H9 (cell line): ENCODE measurements around the gene TMEM221. TPM values are rescaled to one million over a fixed set of nuclear protein-coding genes. Genes with fewer than 3 reads are reported as not detected.

ENCODE experiments used
- DNase-seq: peaks from one replicate; pipeline ENCODE4 v3.0.0-alpha.2; 2017
- H2AFZ ChIP-seq: one replicate; pipeline ENCODE4 v1.6.1; 2013; ENCODE audit warnings: mild to moderate bottlenecking, low read length, control low read depth, moderate library complexity
- H2AK5ac ChIP-seq: 2 replicates; pipeline ENCODE4 v1.6.1; 2013; ENCODE audit warnings: low read length, control low read depth, mixed read lengths; ENCODE audit not compliant: insufficient read length
- H2BK120ac ChIP-seq: one replicate; pipeline ENCODE4 v1.6.1; 2013; ENCODE audit warnings: low read depth, mild to moderate bottlenecking, low read length, control low read depth, inconsistent platforms; ENCODE audit not compliant: poor library complexity, severe bottlenecking
- H2BK12ac ChIP-seq: 2 replicates; pipeline ENCODE4 v1.6.1; 2013; ENCODE audit warnings: low read length, control low read depth, mixed read lengths, low read depth; ENCODE audit not compliant: insufficient read length
- H2BK15ac ChIP-seq: 2 replicates; pipeline ENCODE4 v1.6.1; 2013; ENCODE audit warnings: low read depth, low read length, control low read depth
- H2BK20ac ChIP-seq: one replicate; pipeline ENCODE4 v1.6.1; 2013; ENCODE audit warnings: low read depth, mild to moderate bottlenecking, low read length, control low read depth, inconsistent platforms; ENCODE audit not compliant: poor library complexity, severe bottlenecking
- H2BK5ac ChIP-seq: 2 replicates; pipeline ENCODE4 v1.6.1; 2013; ENCODE audit warnings: low read length, control low read depth, mixed read lengths; ENCODE audit not compliant: insufficient read length
- H3K14ac ChIP-seq: 2 replicates; pipeline ENCODE4 v1.6.1; 2013; ENCODE audit warnings: low read length, control low read depth; ENCODE audit not compliant: insufficient read depth
- H3K18ac ChIP-seq: 2 replicates; pipeline ENCODE4 v1.6.1; 2013; ENCODE audit warnings: low read depth, mild to moderate bottlenecking, mixed read lengths, low read length, control low read depth; ENCODE audit not compliant: insufficient read length
- H3K23ac ChIP-seq: 2 replicates; pipeline ENCODE4 v1.6.1; 2013; ENCODE audit warnings: low read length, control low read depth, mixed read lengths, low read depth; ENCODE audit not compliant: insufficient read length
- H3K23me2 ChIP-seq: 2 replicates; pipeline ENCODE4 v1.6.1; 2013; ENCODE audit warnings: low read depth, mild to moderate bottlenecking, mixed read lengths, low read length, control low read depth; ENCODE audit not compliant: insufficient read length, poor library complexity, severe bottlenecking
- H3K27ac ChIP-seq: 2 replicates; pipeline ENCODE4 v1.5.1; 2013; ENCODE audit warnings: low read length, control low read depth, mixed read lengths, low read depth; ENCODE audit not compliant: insufficient read length
- H3K27me3 ChIP-seq: 2 replicates; pipeline ENCODE4 v1.6.1; 2013; ENCODE audit warnings: low read length, control low read depth, inconsistent platforms; ENCODE audit not compliant: insufficient read depth
- H3K4ac ChIP-seq: 2 replicates; pipeline ENCODE4 v1.6.1; 2013; ENCODE audit warnings: low read depth, mild to moderate bottlenecking, control low read depth, inconsistent platforms, low read length, moderate library complexity
- H3K4me1 ChIP-seq: 2 replicates; pipeline ENCODE4 v1.6.1; 2013; ENCODE audit warnings: low read length, control low read depth, inconsistent platforms; ENCODE audit not compliant: insufficient read depth
- H3K4me2 ChIP-seq: 2 replicates; pipeline ENCODE4 v1.6.1; 2013; ENCODE audit warnings: low read length, control low read depth, mixed read lengths; ENCODE audit not compliant: insufficient read length, insufficient read depth
- H3K56ac ChIP-seq: 2 replicates; pipeline ENCODE4 v1.6.1; 2013; ENCODE audit warnings: low read depth, mild to moderate bottlenecking, mixed read lengths, low read length, control low read depth; ENCODE audit not compliant: insufficient read length
- H3K79me1 ChIP-seq: 2 replicates; pipeline ENCODE4 v1.6.1; 2013; ENCODE audit warnings: low read depth, mild to moderate bottlenecking, moderate library complexity, low read length, control low read depth, inconsistent platforms; ENCODE audit not compliant: insufficient read depth, poor library complexity, severe bottlenecking
- H3K79me2 ChIP-seq: 2 replicates; pipeline ENCODE4 v1.6.1; 2013; ENCODE audit warnings: low read length, control low read depth, inconsistent platforms; ENCODE audit not compliant: insufficient read depth
- H3K9ac ChIP-seq: 2 replicates; pipeline ENCODE4 v1.6.1; 2013; ENCODE audit warnings: low read length, control low read depth, mixed read lengths; ENCODE audit not compliant: insufficient read length; ENCODE audit errors: extremely low read depth
- H3K9me3 ChIP-seq: one replicate; pipeline ENCODE4 v1.6.1; 2013; ENCODE audit warnings: low read depth, low read length, inconsistent platforms; ENCODE audit not compliant: control insufficient read depth
- H3T11ph ChIP-seq: one replicate; pipeline ENCODE4 v1.6.1; 2013; ENCODE audit warnings: mild to moderate bottlenecking, low read length, control low read depth, inconsistent platforms
- H4K20me1 ChIP-seq: one replicate; pipeline ENCODE4 v1.6.1; 2013; ENCODE audit not compliant: control insufficient read depth, insufficient read length, insufficient read depth
- H4K5ac ChIP-seq: 2 replicates; pipeline ENCODE4 v1.6.1; 2013; ENCODE audit warnings: low read depth, mild to moderate bottlenecking, mixed read lengths, low read length, control low read depth; ENCODE audit not compliant: insufficient read length
- H4K8ac ChIP-seq: replicated peaks from 2 replicates; pipeline ENCODE4 v1.6.1; 2013; ENCODE audit warnings: low read length, control low read depth, mixed read lengths, low read depth; ENCODE audit not compliant: insufficient read length
- H4K91ac ChIP-seq: 2 replicates; pipeline ENCODE4 v1.6.1; 2013; ENCODE audit warnings: low read depth, mild to moderate bottlenecking, moderate library complexity, mixed read lengths, low read length, control low read depth; ENCODE audit not compliant: insufficient read length
- H3K27ac Mint-ChIP-seq, 3 experiments: 2 replicates in 2 of 3; 3 replicates in 1 of 3; pipeline ENCODE4 v1.8.0; 2020 to 2021; ENCODE audit warnings: mixed read lengths in 3 of 3, mild to moderate bottlenecking in 1 of 3, moderate library complexity in 1 of 3
- H3K27me3 Mint-ChIP-seq: 2 replicates; pipeline ENCODE4 v1.8.0; 2021; ENCODE audit warnings: low read depth, mild to moderate bottlenecking, moderate library complexity, mixed read lengths
- H3K36me3 Mint-ChIP-seq, 3 experiments: 2 replicates in 2 of 3; 3 replicates in 1 of 3; pipeline ENCODE4 v1.8.0; 2020 to 2021; ENCODE audit warnings: low read depth in 3 of 3, mixed read lengths in 3 of 3; ENCODE audit not compliant: insufficient read depth in 1 of 3
- H3K4me1 Mint-ChIP-seq, 2 experiments: 2 replicates each; pipeline ENCODE4 v1.8.0; 2020; ENCODE audit warnings: mixed read lengths in 2 of 2
- H3K4me3 Mint-ChIP-seq, 2 experiments: 2 replicates in 1 of 2; 3 replicates in 1 of 2; pipeline ENCODE4 v1.8.0; 2020 to 2021; ENCODE audit warnings: mild to moderate bottlenecking in 2 of 2, mixed read lengths in 2 of 2, moderate library complexity in 1 of 2
- H3K9me3 Mint-ChIP-seq, 2 experiments: 2 replicates in 1 of 2; 3 replicates in 1 of 2; pipeline ENCODE4 v1.8.0; 2020; ENCODE audit warnings: mild to moderate bottlenecking in 2 of 2, mixed read lengths in 2 of 2, moderate library complexity in 1 of 2
- CTCF ChIP-seq: fragments of 200-600 bp; sonication (generic); conservative IDR thresholded peaks from 3 replicates; pipeline ENCODE4 v1.8.0; 2021; ENCODE audit warnings: antibody characterized with exemption, mild to moderate bottlenecking
- WGBS: extraction: QIAGEN DNeasy Blood & Tissue Kit; methylation state at CpG from one replicate; pipeline ENCODE4 v1.1.7; 2013; ENCODE audit warnings: missing lambda C conversion rate, low lambda C conversion rate, mixed read lengths; ENCODE audit not compliant: insufficient read length; ENCODE audit errors: extremely low coverage; 5-methylcytosine and 5-hydroxymethylcytosine counted together
- total RNA-seq: library from RNA; stranded (reverse); gene quantifications from 2 replicates; pipeline ENCODE4 v1.2.1, GENCODE V29; 2021

The TMEM221 gene
- total RNA-seq, 1 experiment from 2014 or later: 1.4 TPM

GRCh38 chr19:17445526-17446165 is 2.8 kb downstream of the TMEM221 start:
- H3K14ac ChIP-seq: no peak overlapping the region
- peaks cover 17% of the 10 kb centered on the region for H3K27me3 Mint-ChIP-seq

More at GRCh38 chr19:17445526-17446165, 2.8 kb downstream of the TMEM221 start:
- H3K27ac ChIP-seq: no peak overlapping the region
- no peak overlapping the region for H3K56ac ChIP-seq
- no peak overlapping the region for H2BK5ac ChIP-seq
- no peak overlapping the region for H4K91ac ChIP-seq
- no peak overlapping the region for H2BK20ac ChIP-seq
- H3K79me2 ChIP-seq: no peaks in the 10 kb centered on the region
- H3K4me1 Mint-ChIP-seq: peaks cover 2 to 5% of the 10 kb centered on the region in 2 experiments; a peak in 1 of 4 replicates
- H3K4me3 Mint-ChIP-seq: no peak overlapping the region
- no peak overlapping the region for H3K4ac ChIP-seq
- H3K23me2 ChIP-seq: no peaks in the 10 kb centered on the region
- H3K4me1 ChIP-seq: no peaks in the 10 kb centered on the region
- H3T11ph ChIP-seq: no peak overlapping the region
- no peak overlapping the region for H2BK12ac ChIP-seq
- no peak overlapping the region for H2BK15ac ChIP-seq
- H3K9ac ChIP-seq: no peak overlapping the region
- DNase-seq: no peak
- H4K5ac ChIP-seq: no peak overlapping the region
- no peak overlapping the region for H3K4me2 ChIP-seq
- peaks cover 0 to 5% of the 10 kb centered on the region in 2 experiments; a peak in 3 of 5 replicates for H3K9me3 Mint-ChIP-seq
- peaks cover 0 to 6% (median 0%) of the 10 kb centered on the region in 3 experiments; a peak in 3 of 7 replicates for H3K36me3 Mint-ChIP-seq
- WGBS: 100% methylated on average over 1 of the region's 1 CpG
- no peak overlapping the region for H2BK120ac ChIP-seq
- H3K18ac ChIP-seq: no peak overlapping the region
- H2AK5ac ChIP-seq: no peak overlapping the region
- no peak for TF ChIP-seq CTCF
- peaks cover 3% of the 10 kb centered on the region; the same call in 1 of the 2 replicates for H3K27me3 ChIP-seq
- no peak overlapping the region for H2AFZ ChIP-seq
- H3K27ac Mint-ChIP-seq: no peak overlapping the region
- no peak overlapping the region for H4K8ac ChIP-seq
- H3K9me3 ChIP-seq: no peaks in the 10 kb centered on the region
- H4K20me1 ChIP-seq: no peaks in the 10 kb centered on the region
- no peaks in the 10 kb centered on the region for H3K79me1 ChIP-seq
- H3K23ac ChIP-seq: no peak overlapping the region
